Measurements from ENCODE around the gene CHMP4A.

Gene CHMP4A

GRCh38 chr14:24240110-24240918 is 27.0 kb upstream of the CHMP4A start:
- Histone ChIP-seq H3K9ac (ENCODE audit: low read length) (no peak overlapping the region), H3K4me3 (ENCODE audit: insufficient read depth, low read length, poor library complexity, severe bottlenecking) (no peak overlapping the region), H3K27ac (ENCODE audit: low read depth, low read length) (no peak overlapping the region), H3K9me3 (ENCODE audit: insufficient read depth, low read length) (no peaks in the 10 kb centered on the region), H3K27me3 (ENCODE audit: low read length) (no peaks in the 10 kb centered on the region), H4K20me1 (ENCODE audit: low read depth, low read length) (no peaks in the 10 kb centered on the region; the same call in 1 of the 2 replicates), H3F3A (ENCODE audit: insufficient read depth) (no peaks in the 10 kb centered on the region), H3K36me3 (ENCODE audit: low read length) (no peaks in the 10 kb centered on the region; the same call in 1 of the 2 replicates), H3K79me2 (ENCODE audit: insufficient read depth, low read length) (peaks cover 7% of the 10 kb centered on the region; the same call in 1 of the 2 replicates), H2AFZ (ENCODE audit: low read depth, low read length, severe bottlenecking) (no peak overlapping the region), H3K4me2 (ENCODE audit: low read depth, low read length, poor library complexity, severe bottlenecking) (peak overlapping the region; percentile 2), H3K9me2 (replicated peaks; ENCODE audit: insufficient read depth, low read length) (no peaks in the 10 kb centered on the region)
- TF ChIP-seq EZH2phosphoT487 (conservative IDR thresholded peaks at IDR 0.05; ENCODE audit: low read length), result no peak
- TF ChIP-seq CTCF (IDR thresholded peaks at IDR 0.05; ENCODE audit: insufficient read depth, low read length, poor library complexity, severe bottlenecking), result no peak

GRCh38 chr14:24238527-24239037 is 25.3 kb upstream of the CHMP4A start:
- H3K79me2 ChIP-seq (ENCODE audit: insufficient read depth, low read length), result peaks cover 14% of the 10 kb centered on the region; the same call in 1 of the 2 replicates
- H4K20me1 ChIP-seq (ENCODE audit: low read depth, low read length), result no peaks in the 10 kb centered on the region; the same call in 1 of the 2 replicates

DNA sequence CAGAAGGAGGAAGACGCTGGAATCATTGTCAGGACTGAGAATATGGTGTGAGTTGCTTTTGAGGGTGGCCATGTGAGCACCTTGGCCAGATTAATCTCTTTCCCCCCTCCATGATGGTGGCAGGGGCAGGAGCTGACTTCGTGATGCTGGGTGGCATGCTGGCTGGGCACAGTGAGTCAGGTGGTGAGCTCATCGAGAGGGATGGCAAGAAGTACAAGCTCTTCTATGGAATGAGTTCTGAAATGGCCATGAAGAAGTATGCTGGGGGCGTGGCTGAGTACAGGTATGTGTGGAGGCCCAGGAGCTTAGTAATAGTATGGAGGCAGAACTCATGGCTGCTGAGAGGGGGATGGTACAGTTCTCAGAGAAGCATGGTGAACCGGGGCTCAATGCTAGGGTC is 24.8 kb upstream of the CHMP4A start:
- H3K4me2 ChIP-seq (ENCODE audit: low read depth, low read length, poor library complexity, severe bottlenecking), result no peak overlapping the region
- H3K27ac ChIP-seq (ENCODE audit: low read depth, low read length), result no peak overlapping the region
- H4K20me1 ChIP-seq (ENCODE audit: low read depth, low read length), result no peaks in the 10 kb centered on the region; the same call in 1 of the 2 replicates
- no peak overlapping the region for H3K4me3 ChIP-seq (ENCODE audit: insufficient read depth, low read length, poor library complexity, severe bottlenecking)
- peaks cover 14% of the 10 kb centered on the region; the same call in 1 of the 2 replicates for H3K79me2 ChIP-seq (ENCODE audit: insufficient read depth, low read length)
- no peak overlapping the region for H2AFZ ChIP-seq (ENCODE audit: low read depth, low read length, severe bottlenecking)
- H3F3A ChIP-seq (ENCODE audit: insufficient read depth), result peaks cover 13% of the 10 kb centered on the region; the same call in 1 of the 2 replicates
- H3K36me3 ChIP-seq (ENCODE audit: low read length), result no peaks in the 10 kb centered on the region; the same call in 1 of the 2 replicates
- H3K9me2 ChIP-seq (replicated peaks; ENCODE audit: insufficient read depth, low read length), result no peaks in the 10 kb centered on the region
- TF ChIP-seq EZH2phosphoT487 (conservative IDR thresholded peaks at IDR 0.05; ENCODE audit: low read length) (no peak), CTCF (IDR thresholded peaks at IDR 0.05; ENCODE audit: insufficient read depth, low read length, poor library complexity, severe bottlenecking) (no peak)
- no peaks in the 10 kb centered on the region for H3K27me3 ChIP-seq (ENCODE audit: low read length)
- no peaks in the 10 kb centered on the region for H3K9me3 ChIP-seq (ENCODE audit: insufficient read depth, low read length)
- H3K9ac ChIP-seq (ENCODE audit: low read length), result no peak overlapping the region

More at GRCh38 chr14:24238527-24239037, 25.3 kb upstream of the CHMP4A start:
- H3K9ac ChIP-seq (ENCODE audit: low read length), result no peak overlapping the region
- no peaks in the 10 kb centered on the region for H3K27me3 ChIP-seq (ENCODE audit: low read length)
- H3K36me3 ChIP-seq (ENCODE audit: low read length), result no peaks in the 10 kb centered on the region; the same call in 1 of the 2 replicates
- H3K9me2 ChIP-seq (replicated peaks; ENCODE audit: insufficient read depth, low read length), result no peaks in the 10 kb centered on the region
- H3F3A ChIP-seq (ENCODE audit: insufficient read depth), result peaks cover 12% of the 10 kb centered on the region; the same call in 1 of the 2 replicates
- H3K9me3 ChIP-seq (ENCODE audit: insufficient read depth, low read length), result no peaks in the 10 kb centered on the region
- no peak overlapping the region for H3K4me2 ChIP-seq (ENCODE audit: low read depth, low read length, poor library complexity, severe bottlenecking)
- H3K27ac ChIP-seq (ENCODE audit: low read depth, low read length), result no peak overlapping the region
- no peak overlapping the region for H3K4me3 ChIP-seq (ENCODE audit: insufficient read depth, low read length, poor library complexity, severe bottlenecking)
- H2AFZ ChIP-seq (ENCODE audit: low read depth, low read length, severe bottlenecking), result no peak overlapping the region
- TF ChIP-seq CTCF (IDR thresholded peaks at IDR 0.05; ENCODE audit: insufficient read depth, low read length, poor library complexity, severe bottlenecking) (no peak), EZH2phosphoT487 (conservative IDR thresholded peaks at IDR 0.05; ENCODE audit: low read length) (no peak)
